GM06990 (cell line): Measurements from ENCODE around the gene ADAMTS9.

Source experiments
- DNase-seq: peaks from one replicate; pipeline ENCODE4 v3.0.0-alpha.2; 2011; ENCODE audit not compliant: insufficient read length; ENCODE audit errors: extremely low read depth
- H3K27me3 ChIP-seq: replicated peaks from 2 replicates; pipeline ENCODE4 v1.6.0; 2011; ENCODE audit warnings: low read length; ENCODE audit not compliant: control insufficient read depth, insufficient read depth
- H3K36me3 ChIP-seq: 2 replicates; pipeline ENCODE4 v1.5.1; 2011; ENCODE audit warnings: low read length; ENCODE audit not compliant: control insufficient read depth, insufficient read depth
- H3K4me3 ChIP-seq: replicated peaks from 2 replicates; pipeline ENCODE4 v1.5.1; 2011; ENCODE audit warnings: low read depth, mild to moderate bottlenecking, control low read depth, low read length
- CTCF ChIP-seq: IDR thresholded peaks from 2 replicates; pipeline ENCODE4 v1.5.1; 2011; ENCODE audit warnings: low read length, control low read depth, mild to moderate bottlenecking, inconsistent platforms; ENCODE audit not compliant: insufficient read depth, poor library complexity, severe bottlenecking

The ADAMTS9 gene

GRCh38 chr3:64650715-64651114, 37.1 kb downstream of the ADAMTS9 start:
- no peak overlapping the region for H3K4me3 ChIP-seq
- no peaks in the 10 kb centered on the region for H3K27me3 ChIP-seq
- H3K36me3 ChIP-seq = no peaks in the 10 kb centered on the region
- no peak for TF ChIP-seq CTCF
- DNase-seq = no peak

GRCh38 chr3:64650096-64650622, 37.6 kb downstream of the ADAMTS9 start:
- Histone ChIP-seq H3K4me3 (no peak overlapping the region), H3K36me3 (no peaks in the 10 kb centered on the region), H3K27me3 (no peaks in the 10 kb centered on the region)
- no peak for TF ChIP-seq CTCF
- no peak for DNase-seq

GRCh38 chr3:64648927-64649906, 38.6 kb downstream of the ADAMTS9 start:
- no peak for DNase-seq
- Histone ChIP-seq H3K27me3 (no peaks in the 10 kb centered on the region), H3K4me3 (no peak overlapping the region), H3K36me3 (no peaks in the 10 kb centered on the region)
- TF ChIP-seq CTCF = no peak

GRCh38 chr3:64647825-64648224, 40.0 kb downstream of the ADAMTS9 start:
- H3K4me3 ChIP-seq = no peak overlapping the region
- DNase-seq = no peak
- TF ChIP-seq CTCF = no peak

GRCh38 chr3:64645243-64645642, 42.6 kb downstream of the ADAMTS9 start:
- DNase-seq = no peak
- H3K27me3 ChIP-seq = no peaks in the 10 kb centered on the region
- no peaks in the 10 kb centered on the region for H3K36me3 ChIP-seq
- H3K4me3 ChIP-seq = no peak overlapping the region
- TF ChIP-seq CTCF = no peak

More at GRCh38 chr3:64647825-64648224, 40.0 kb downstream of the ADAMTS9 start:
- Histone ChIP-seq H3K27me3 (no peaks in the 10 kb centered on the region), H3K36me3 (no peaks in the 10 kb centered on the region)
